HS-5 (cell line): ENCODE measurements around the gene BLMH.

ENCODE experiments used
- DNase-seq: peaks from one replicate; pipeline ENCODE4 v3.0.0-alpha.2; 2012; ENCODE audit warnings: low read depth

BLMH gene

DNA sequence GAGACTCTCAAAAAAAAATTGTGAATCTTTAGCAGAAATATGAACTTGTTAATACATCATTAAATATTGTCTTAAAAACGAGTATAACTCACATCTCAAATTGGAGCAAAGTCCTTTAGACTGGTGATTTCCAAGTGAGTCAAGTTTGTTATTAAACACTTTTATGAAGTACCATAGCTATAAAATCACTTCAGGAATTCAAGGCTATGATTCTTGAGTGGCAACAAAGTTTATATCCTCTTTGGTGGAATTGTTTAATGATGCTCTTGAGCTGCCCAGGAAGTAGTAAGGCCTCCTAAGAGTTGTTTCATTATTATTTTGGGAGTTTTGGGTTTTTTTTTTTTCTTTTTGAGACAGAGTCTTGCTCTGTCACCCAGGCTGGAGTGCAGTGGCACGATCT, 16.7 kb upstream of the BLMH start:
- DNase-seq = no peak

DNA sequence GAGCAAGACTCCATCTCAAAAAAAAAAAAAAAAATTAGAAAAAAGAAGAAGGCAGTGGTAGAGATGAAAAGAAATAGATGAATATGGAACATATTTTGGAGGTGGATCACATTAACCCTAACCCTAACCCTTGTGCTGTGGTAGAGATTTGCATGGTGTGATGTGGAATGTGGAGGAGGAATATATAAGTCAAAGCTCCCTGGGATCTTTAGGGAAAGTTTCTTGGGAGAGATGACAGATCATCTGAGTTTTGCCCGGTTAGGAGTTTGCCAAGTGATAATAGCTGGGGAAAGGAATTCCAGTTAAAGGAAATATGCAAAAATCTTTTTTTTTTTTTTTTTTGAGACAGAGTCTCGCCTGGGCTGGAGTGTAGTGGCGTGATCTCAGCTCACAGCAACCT, 13.0 kb upstream of the BLMH start:
- DNase-seq = no peak

DNA sequence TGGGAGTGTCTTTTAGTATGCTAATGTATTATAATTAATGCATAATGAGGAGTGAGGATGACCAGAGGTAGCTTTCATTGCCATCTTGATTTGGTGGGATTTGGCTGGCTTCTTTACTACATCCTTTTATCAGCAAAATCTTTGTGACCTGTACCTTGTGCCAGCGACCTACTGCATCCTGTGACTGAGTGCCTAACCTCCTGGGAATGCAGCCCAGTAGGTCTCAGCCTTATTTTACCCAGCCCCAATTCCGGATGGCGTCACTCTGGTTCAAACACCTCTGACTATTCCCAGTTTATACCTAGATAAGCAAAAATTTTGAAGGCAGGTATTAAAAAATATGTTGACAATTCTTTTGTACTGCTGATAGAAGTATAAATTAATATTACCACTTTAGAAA, 10.5 kb upstream of the BLMH start:
- DNase-seq = no peak

DNA sequence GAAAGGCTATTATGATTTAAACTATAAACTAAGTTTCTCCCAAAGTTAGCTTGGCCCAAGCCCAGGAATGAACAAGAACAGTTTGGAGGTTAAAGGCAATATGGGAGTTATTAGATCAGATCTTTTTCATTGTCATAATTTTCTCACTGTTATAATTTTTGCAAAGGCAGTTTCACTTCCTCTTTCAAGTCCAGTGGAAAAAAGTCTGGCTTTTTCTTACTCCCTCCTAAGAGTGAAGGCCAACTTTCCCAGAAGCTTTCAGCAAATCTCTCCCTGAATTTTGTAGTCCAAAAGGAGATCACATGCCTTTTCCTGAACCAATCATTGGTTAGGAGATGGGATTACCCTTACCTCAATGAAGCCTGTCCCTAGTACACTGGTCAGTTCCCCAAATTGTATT, 9.1 kb upstream of the BLMH start:
- no peak for DNase-seq

DNA sequence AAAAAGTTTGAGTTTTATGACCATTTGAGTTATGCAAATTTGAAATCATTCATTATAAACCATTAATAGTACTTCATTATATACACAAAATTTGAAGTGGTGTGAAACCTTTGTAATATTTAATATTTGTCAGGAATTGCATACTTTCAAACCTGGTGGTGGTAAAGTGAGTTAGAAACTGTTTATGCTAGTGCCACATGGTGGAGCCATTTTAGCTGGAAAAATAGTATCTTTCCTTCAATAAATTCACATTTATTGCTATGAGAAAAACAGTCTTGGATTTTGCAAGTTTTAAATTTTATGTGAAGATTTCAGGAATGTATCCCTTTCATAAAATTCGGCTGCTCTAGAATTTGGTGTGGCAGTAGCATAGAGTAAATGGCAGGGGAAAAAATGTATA, 7.3 kb upstream of the BLMH start:
- DNase-seq = no peak

DNA sequence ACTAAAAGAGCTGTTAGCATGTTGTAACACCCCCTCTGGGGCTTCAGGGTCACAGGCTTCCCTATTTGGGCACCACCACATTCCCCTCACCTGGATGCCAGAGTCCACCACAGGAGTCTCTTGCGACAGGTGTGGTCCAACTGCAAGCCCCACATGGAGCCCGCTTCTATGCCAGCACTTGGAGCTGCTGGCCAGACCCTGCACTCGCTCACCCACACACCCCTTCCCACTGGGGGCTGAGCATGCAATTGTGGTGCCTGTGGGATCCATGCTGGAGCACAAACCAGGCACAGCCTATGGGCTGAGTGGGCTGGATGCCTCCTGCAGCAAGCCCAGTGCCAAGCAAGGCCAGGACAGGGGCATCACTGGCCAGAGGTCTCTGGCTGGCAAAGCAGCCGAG, 6.0 kb upstream of the BLMH start:
- no peak for DNase-seq

DNA sequence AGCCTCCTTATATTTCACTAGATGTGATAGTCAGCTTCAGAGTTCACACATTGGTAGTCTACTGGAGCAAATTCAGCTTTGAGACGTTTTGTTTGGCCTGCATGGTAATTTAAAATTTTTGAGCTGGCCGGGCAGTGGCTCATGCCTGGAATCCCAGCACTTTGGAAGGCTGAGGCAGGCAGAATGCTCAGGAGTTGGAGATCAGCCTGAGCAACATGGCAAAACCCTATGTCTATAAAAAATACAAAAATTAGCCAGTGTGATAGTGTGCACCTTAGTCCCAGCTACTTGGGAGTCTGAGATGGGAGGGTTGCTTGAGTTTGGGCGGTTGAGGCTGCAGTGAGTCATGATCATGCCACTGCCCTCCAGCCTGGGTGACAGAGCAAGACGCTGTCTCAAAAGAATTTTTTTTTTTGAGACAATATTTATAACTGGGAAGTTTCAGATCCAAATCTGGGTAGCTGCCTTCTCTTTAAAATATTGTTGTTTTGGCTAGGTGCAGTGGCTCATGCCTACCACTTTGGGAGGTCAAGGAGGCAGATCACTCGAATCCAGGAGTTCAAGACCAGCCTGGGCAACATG, 4.8 kb upstream of the BLMH start:
- DNase-seq = no peak

DNA sequence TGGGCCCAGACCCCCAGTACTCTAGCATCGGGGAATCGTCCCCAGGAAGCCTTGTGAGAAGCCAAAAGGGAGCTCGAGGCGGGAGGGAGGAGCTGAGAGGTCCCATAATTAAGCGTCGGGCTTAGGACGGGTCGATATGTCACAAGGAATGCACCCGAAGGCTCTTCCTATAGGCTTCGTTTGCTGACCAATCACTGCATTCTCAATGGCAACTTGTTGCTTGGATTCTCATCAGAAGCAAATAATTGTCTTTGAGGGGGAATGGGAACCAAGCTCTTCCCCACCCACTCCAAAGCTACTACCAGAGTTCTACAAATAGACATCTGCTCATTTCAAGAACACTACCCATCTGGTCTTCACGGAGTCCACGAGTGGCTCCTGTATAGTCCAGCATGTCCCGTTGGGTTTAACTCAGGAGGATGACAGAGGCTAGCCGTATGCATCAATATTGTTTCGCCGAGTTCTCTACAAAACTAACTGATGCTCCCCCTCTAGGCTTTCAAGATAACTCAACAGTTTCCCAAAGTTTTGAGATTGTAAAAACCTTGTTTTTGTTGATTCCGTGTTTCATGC, 628 bp upstream of the BLMH start:
- DNase-seq = peak; percentile 14

DNA sequence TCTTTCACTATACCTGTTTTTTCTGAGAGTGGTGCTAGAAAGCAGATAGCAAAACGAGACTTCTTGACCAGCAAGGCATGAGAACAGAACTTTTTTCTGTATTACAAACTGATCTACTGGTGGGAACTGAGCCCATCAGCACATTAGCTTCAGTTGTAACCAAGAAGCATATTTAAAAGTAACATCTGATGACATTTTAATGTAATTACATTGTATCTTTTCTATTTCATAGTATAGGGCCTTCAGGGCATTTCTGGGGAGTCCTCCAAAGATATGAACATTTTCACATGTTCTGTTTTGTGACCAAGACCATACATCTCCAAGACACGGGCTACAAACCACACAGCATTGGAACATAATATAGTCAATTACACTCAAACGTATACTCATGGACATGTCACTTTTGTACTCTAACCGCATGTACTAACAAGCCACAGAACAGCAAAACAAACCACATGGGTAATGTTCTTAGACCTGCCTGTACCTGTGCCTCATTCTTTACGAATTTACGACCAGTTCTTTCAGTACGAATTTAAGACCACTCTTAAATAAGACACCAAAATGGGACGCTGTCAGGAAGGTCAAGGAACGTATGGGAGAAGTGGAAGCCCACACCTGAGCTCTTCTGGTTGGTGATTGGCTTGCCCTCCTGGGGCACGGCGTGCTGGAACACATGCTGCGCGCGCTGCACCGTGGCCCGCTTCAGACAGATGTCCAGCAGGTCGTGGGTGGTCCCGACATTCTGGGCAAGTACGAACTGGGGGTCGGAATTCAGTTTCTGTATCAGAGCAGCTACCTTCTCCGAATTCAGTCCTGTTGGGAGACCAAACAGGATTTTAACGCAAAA, 825 bp downstream of the BLMH start:
- DNase-seq = no peak

DNA sequence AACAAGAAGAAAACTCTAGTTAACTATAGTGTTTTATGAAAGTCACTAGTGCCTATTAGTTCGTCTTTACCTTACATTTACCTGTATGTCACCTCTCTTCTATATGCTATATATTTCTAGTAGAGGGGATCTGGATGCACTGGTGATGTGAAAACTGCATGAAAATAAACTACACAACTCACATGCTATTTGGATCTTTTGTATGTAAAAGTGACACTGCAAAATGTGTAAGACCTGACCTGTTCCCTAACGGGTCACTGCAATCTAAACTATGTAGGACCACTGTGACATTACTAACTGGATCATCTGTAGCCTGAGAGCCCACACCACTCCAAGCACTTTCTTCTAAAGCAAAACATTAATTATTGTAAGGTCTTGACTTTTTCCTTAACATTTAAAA, 1.7 kb downstream of the BLMH start:
- DNase-seq = no peak

DNA sequence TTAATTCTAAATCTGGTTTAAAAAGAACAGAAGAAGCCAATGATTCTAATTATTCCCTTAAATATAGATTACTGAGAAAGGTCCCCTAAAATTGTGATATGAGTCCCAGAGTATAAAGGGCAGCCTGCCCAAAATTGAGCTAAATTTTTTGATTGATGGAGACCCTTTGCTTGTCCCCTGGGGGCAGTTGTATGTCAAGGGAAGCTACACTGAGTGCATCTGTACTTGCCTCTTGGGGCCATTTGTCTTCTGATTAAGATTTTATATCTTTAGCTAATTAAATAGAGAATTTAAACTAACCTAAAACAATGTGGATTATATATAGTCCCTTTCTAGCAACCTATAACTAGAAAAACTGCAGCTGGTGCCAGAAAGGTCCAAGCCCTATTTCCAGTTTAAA, 12.6 kb downstream of the BLMH start:
- no peak for DNase-seq

DNA sequence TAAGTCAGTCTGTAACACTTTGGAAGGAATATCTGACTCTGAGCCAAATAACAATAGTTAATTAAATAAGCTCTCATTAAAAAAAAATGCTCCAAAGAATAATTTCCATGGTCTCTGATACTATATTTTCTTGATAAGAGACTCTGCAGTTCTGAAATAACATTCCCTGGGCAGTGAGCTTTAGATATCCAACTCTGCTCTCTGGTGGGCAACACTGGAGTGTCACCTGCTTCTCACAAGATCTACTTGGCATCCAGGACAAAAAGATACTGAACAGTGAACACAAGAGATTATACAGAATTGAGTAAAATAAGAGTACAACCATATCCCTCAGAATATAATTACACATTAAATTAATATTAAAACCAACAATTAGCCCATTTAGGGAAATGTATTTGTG, 13.7 kb downstream of the BLMH start:
- DNase-seq = no peak

DNA sequence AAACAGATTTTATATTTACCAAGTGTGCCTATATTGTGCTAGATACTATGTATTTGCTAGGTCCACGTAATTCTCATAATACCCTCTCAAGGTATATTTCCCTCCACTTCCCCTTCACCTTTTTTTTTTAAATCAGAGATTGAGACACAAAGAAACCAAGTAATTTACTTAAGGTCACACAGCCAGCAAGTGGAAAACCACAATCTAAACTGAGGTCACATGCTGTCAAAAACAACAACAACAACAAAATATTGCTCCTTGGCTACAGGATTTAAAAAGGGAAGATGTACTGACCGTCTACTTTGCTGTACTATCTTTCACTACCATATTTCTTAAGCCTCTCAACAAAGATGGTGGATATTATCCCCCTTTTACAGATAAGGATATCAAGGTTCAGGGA, 15.8 kb downstream of the BLMH start:
- no peak for DNase-seq

DNA sequence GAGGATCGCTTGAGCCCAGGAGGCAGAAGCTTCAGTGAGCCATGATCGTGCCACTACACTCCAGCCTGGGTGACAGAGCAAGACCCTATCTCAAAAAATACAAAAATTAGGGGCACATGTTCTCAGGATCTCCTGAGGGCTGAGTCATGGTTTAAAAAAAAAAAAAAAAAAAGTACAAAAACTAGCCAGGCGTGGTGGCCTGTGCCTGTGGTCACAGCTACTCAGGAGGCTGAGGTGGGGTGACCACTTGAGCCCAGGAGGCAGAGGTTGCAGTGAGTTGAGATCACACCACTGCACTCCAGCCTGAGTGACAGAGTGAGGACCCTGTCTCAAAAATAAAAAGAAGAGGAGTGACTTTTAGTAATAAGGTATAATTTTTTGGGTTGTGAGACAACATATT, 16.9 kb downstream of the BLMH start:
- DNase-seq = no peak

DNA sequence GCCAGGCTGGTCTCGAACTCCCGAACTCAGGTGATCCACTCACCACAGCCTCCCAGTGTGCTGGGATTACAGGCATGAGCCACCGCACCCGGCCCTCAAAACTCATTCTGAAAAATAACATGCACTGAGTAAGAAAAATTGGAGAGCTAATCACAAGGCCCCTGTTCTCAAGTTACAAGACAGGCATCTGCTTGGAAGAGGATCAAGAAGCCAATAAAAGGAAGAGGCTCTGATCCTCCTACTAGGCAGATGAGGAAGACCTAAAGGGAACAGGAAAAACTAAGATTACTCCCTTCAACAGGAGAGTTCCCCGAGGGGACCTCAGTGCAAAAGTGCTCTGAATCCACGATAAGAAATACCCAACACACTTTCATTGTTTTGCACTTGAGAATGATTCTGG, 18.4 kb downstream of the BLMH start:
- no peak for DNase-seq

DNA sequence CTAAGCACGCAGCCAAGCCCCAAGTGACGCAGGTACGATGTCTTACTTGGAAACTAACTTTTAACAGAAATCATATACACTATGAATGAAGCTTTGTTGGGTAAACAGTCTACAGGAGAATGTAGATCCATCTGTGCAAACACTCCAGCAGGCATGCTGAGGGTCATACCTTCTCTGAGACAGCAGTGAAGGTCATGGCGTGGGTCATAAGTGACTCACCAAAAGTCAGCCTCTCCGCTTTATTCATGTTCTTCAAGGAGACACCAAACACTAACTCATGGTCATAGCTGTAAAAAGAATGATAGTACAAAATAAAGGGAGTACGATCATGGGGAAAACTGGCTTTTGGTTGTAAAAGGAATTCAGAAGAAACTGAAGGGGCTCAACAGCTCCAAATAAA, 20.6 kb downstream of the BLMH start:
- DNase-seq = no peak

DNA sequence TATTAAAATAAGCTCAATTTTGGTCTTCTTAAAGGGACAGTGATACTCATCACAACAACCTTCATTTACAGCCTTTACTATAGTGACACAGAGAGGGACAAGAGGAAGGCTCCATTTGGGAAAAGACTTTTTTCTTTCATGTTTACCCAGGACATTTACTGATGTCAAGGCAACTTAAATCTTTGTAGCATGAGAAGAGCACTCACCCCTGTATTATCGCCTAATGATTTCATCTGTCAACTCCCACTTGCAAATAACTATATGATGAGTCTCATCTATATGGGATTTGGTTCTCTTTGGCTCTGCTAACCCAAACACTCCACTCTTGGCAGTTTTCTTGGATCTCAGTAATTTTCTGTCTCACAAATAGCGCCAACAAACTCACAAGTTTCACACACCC, 24.1 kb downstream of the BLMH start:
- no peak for DNase-seq

DNA sequence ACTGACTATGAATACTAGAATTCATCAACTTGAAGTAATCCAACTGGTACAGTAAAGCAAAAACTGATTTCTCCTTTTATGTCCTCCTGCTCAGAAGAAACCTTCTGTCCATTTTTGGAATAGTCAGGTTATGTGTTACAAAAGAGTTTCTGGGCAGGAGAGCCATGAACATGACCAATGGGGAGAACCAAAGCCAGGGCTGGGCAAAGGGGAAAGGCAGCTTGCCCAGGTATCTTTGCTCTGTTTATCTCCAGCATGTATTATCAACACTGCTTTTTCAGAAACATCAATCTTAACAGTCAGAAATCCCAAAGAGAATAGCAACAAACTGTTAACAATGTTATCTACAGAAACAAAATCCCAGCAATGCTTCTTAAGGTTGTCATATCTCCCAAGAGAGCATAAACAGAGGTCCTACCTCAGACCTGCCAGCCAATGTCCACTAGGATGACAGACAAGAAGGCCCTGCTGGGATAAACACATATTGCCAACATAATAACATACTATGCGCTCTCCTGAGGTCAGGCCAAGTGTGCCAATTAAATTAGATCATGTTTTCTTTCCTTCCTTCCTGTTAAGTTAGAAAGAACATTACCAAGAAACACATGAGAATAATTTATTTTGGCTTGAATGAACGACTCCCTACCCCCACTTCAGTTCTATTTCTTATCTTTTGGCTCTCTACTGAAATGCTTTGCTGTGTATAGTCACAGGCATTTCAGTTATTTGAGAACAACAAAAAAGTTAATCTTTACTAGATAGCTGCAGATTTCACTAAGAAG, 28.0 kb downstream of the BLMH start:
- no peak for DNase-seq

DNA sequence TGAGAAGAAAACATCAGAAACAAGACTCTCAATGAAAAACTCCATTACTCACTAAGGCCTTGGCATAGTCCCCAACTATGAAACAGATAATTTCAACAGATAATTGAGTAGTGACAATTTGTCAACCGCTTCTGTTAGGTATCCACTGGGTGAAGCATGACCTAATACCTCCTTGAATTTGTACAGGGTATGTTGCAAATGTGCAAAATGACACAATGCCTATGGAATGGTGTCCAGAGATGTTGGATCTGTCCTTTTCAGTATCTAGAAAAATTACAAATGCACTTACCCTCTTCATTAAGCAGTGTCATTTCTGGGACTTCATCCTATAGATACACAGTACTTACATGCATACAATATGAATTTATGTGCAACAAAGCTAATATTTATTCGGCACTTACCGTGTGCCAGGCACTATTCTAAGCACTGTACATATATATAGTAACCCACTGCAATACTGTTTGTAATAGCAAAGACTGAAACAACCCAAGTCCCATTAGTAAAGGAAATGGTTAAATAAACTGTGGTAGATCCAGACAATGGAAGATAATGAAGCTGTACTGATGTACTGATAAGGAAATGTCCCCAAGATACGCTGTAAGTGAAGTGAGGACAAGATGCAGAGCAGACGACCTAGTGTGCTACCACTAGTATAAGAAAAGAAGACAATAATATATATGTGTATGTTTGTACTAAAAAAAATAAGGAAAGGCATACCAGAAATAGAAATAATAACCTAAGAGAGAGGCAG, 34.8 kb downstream of the BLMH start:
- peak; percentile 39 for DNase-seq

DNA sequence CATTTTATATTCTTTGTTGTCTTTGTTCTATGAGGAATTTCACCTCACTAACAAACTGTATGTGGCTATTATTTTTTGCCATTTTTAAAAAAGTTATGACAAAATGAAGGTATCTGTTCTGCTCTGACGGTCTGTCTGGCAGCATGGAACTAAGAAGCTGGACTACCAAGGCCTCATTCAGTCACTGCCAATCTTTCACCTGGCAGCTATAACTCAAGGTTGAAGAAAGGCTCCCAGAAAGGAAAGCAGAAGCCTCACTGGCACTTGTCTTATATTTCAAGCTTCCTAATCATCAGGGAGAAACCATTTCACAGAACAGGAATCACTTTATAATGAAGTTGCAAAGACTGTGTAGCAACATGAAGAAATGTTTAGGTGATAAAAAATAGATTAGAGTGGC, 37.6 kb downstream of the BLMH start:
- DNase-seq = no peak

DNA sequence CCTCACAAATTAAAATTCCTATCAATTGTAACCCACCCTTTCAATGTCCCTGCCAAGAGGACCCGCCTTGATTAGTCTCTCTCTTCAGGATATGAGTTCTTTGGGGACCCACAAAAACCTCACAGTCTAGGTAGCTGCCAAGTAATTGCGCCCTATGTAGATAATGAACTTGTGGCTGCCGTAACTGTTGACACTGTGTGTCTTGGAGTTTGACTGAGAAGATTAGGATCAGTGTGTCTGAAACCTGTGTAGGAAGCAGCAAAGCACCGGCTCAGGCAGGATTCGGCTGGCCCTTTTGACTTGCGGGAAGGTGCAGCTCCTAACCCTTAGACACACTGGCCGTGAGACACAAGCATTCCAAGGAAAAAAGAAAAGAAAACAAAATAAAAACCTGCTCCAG, 38.4 kb downstream of the BLMH start:
- DNase-seq = no peak

DNA sequence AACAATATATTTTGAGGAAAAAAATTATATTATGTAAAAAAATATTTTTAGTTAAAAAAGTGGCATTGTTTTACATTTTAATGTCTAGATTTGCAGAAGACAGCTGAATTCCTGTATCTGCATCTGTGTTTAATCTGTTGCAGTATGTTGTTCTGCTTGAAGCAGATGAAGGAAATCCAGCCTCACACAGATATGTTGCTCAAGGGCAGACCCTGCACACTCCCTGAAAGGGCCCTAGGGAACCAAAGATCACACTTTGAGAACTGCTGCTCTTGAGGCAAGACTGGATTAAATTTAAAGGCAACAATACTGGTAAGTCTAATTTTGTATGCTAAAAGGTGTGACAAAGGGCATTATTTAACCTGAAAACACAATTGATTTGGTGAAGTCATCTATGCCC, 39.8 kb downstream of the BLMH start:
- no peak for DNase-seq
